ENCODE measurements around the gene PDCD7.
"Not testable (repeated sequence)": the region's sequence is repeated elsewhere in the genome, so short reads cannot be mapped to it uniquely, and the experiment has no call there.

The PDCD7 gene

GRCh38 chr15:65088643-65089021 lies 45.0 kb downstream of the PDCD7 start:
- DNase-seq: no peak

GRCh38 chr15:65087873-65088642 lies 45.5 kb downstream of the PDCD7 start:
- no peak for DNase-seq

GRCh38 chr15:65087411-65087810 lies 46.2 kb downstream of the PDCD7 start:
- no peak for DNase-seq

GRCh38 chr15:65086680-65087111 lies 46.9 kb downstream of the PDCD7 start:
- no peak for DNase-seq

GRCh38 chr15:65085990-65086679 lies 47.5 kb downstream of the PDCD7 start:
- DNase-seq: no peak

GRCh38 chr15:65085207-65085753 lies 48.3 kb downstream of the PDCD7 start:
- no peak for DNase-seq

GRCh38 chr15:65084500-65085206 lies 49.0 kb downstream of the PDCD7 start:
- DNase-seq: no peak

- DNase-seq: no peak
Observed at GRCh38 chr15:65083262-65083701, 50.3 kb downstream of the PDCD7 start.

GRCh38 chr15:65082303-65082953 lies 51.2 kb downstream of the PDCD7 start:
- DNase-seq: no peak

GRCh38 chr15:65081758-65082157 lies 51.9 kb downstream of the PDCD7 start:
- DNase-seq: no peak

GRCh38 chr15:65081270-65081669 lies 52.3 kb downstream of the PDCD7 start:
- no peak for DNase-seq

- no peak for DNase-seq
Observed at GRCh38 chr15:65079580-65079979, 54.0 kb downstream of the PDCD7 start.

- no peak for DNase-seq
Observed at GRCh38 chr15:65077981-65078352, 55.6 kb downstream of the PDCD7 start.

- DNase-seq: no peak
Observed at GRCh38 chr15:65077291-65077980, 56.2 kb downstream of the PDCD7 start.

- no peak for DNase-seq
Observed at GRCh38 chr15:65076486-65077290, 56.9 kb downstream of the PDCD7 start, which contains the start of gene KBTBD13. TSS of gene KBTBD13 (plus strand) at chr15:65076746. CDS start at chr15:65076816, 70 bp downstream.

GRCh38 chr15:65075607-65076395 lies 57.8 kb downstream of the PDCD7 start:
- DNase-seq: not testable (repeated sequence)

- not testable (repeated sequence) for DNase-seq
Observed at GRCh38 chr15:65074946-65075345, 58.7 kb downstream of the PDCD7 start.

- DNase-seq: no peak
Observed at GRCh38 chr15:65072617-65073016, 61.0 kb downstream of the PDCD7 start.

GRCh38 chr15:65072027-65072426 lies 61.6 kb downstream of the PDCD7 start:
- DNase-seq: no peak

GRCh38 chr15:65071381-65071811 lies 62.2 kb downstream of the PDCD7 start:
- no peak for DNase-seq

Data from activated gamma-delta T cell (primary cell).